Measurements from ENCODE around the gene SARDH.

Gene SARDH

DNA sequence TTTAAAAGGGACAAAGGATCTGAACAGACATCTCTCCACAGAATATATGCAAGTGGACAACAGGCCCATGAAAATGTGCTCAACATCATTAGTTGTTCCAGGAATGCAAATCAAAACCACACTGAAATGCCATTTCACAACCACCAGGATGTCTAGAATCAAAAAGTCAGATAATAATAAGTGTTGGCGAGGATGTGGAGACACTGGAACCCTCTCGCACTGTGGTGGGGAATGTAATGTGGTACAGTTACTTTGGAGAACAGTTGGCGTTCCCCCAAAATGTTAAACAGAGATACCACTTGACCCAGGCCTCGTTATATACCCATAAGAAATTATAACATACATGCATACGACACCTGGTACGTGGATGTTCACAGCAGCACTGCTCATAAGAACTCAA lies 38.6 kb downstream of the SARDH start:
- DNase-seq = no peak

DNA sequence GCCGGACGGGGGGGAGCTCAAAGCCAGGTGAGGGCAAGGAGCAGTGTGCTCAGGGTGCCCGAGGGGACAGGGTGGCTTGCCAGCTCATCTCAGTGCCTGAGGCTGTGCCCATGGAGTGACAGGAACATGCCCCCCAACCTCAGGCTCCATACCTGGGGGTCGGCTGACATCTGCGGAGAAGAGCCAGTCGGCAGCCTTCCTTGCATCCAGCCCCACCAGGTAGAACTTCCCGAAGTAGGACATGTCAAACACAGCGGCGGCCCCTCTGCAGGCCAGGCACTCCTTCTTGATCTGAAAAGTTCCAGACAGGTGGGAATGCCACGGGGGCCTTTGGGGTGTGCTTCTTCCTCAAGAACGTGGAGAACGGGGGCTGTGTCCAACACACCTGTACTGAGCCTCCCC lies 42.1 kb downstream of the SARDH start:
- no peak for DNase-seq

GRCh38 chr9:133694686-133695085 lies 43.5 kb downstream of the SARDH start:
- no peak for DNase-seq

GRCh38 chr9:133693703-133694529 lies 44.2 kb downstream of the SARDH start:
- DNase-seq = no peak

DNA sequence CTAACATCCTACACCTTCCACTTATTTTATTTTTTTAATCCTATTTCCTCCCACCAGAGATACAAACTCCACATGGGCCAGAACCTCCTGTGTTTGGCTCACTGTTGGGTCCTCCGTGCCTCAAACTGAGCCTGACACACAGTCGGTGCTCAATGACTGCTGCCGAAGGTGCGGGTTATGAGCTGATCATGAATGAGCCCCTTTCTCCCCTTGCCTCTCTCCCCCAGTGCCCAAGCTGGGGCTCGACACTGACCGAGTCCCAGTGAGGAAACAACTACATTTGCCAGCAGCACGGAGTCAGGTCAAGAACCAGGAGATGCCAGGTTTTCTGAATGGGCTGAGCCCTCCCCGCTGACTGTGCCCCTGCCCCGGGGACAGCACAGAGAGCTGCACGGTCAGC lies 45.0 kb downstream of the SARDH start:
- DNase-seq = no peak

GRCh38 chr9:133692364-133692985 lies 45.7 kb downstream of the SARDH start:
- DNase-seq = no peak

GRCh38 chr9:133691626-133692363 lies 46.4 kb downstream of the SARDH start:
- DNase-seq = no peak

DNA sequence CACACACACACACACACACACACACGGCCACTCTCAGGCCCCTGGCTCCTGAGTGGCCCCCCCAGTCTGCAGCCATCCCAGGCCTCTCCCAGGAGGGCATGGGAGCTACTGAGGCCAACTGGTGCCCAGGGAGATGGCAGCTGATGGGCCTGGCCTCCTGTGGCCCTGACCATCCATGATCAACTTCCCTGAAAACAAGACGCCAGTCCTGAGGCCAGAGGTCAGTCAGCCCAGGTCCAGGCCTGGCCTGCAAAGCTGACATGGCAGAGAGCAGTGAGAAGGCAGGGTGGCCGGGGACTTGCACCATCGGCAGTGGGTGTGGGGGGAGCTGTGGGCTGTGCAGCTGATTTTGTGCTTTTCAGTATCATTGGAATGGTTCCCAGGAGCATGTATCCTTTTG lies 47.0 kb downstream of the SARDH start:
- no peak for DNase-seq

DNA sequence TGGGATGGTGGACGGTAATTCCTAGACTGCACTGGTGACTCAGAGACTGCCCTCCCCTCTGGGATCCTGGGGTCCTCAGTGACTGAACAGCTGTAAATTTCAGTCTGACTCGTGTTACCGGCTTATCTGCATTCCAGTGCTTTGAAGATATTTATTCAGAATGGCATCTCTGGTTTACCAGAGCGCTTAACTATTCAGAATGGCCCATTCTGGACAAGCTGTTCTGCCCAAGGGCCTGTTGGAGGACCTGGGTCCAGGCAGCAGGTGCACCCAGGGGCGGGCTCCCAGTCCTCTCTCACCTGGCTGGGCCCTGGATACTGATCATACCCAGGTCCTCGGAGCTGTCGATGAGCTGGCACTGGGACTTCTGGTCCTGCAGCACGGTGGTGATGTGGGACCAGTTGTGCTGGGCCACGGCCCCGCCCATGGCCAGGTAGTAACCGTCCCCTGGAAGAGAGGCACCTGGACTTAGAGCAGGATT lies 48.0 kb downstream of the SARDH start:
- no peak for DNase-seq

DNA sequence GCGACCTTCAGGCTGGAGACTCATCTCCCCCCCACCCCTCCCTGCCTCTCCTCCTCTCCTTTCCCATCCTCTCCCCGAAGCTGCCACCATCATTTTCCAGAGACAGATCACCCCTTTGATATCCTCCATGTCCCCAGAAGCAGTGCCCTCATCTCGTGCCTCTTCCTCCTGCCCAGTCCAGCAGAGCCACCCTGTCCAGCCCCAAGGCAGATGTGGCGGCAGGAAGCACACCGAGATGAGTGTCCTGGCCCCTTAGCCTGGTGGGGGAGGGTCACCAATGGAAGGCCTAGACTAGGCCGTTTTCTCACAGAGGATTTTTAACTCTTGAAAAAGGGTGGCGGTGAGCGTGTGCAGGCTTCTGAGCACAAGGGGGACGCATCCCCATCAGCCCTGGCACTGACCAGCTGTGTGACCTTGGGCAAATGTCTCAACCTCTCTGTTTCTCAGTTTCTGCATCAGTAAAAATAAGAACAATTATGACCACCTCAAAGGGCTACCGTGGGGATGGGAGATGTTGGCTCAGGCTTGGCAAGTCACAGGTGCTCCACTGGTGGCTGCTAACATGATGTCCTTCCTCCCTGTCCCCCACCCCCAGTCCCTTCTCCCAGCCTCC lies 48.9 kb downstream of the SARDH start:
- no peak for DNase-seq

- DNase-seq = no peak
Observed at GRCh38 chr9:133687856-133688761, 50.0 kb downstream of the SARDH start.

DNA sequence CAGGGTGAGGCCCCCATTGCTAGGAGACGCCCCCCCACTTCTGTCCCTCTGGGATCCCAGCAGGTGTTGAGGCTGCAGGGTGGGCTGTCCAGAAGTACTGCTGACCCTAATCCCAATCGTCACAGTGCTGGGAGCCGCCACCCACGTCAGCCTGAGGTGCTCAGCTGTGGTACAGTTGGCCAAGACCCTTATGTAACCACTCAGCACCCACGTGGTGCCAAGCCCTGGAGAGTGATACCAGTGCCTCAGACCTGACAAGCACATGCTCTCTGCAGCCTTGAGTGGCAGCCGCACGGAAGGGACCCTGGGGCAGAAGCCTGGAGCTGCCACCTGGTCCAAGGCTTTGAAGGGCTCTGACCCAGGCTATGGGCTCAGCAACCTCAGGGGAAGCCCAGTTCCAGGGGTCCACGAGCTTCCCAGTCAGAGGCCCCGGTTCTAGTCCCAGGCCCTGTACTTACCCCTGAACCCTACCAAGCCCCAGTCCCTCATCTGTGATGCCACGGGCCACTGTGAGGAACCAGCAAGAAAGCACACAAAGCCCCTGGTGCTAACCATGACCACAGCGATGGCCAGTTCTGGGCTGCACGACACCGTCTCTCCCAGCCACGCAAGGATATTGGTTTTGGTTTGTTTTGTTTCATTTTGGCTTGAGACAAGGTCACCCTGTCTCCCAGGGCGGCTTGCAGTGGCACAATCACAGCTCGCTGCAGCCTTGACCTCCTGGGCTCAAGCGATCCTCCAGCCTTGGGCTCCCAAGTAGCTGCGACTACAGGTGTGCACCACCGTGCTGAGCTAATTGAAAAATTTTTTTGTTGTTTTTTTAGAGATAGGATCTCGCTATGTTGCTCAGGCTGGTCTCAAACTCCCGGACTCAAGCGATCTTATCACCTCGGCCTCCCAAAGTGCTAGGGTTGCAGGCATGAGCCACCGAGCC lies 51.2 kb downstream of the SARDH start:
- no peak for DNase-seq

GRCh38 chr9:133685653-133686609 lies 52.2 kb downstream of the SARDH start:
- DNase-seq = no peak

DNA sequence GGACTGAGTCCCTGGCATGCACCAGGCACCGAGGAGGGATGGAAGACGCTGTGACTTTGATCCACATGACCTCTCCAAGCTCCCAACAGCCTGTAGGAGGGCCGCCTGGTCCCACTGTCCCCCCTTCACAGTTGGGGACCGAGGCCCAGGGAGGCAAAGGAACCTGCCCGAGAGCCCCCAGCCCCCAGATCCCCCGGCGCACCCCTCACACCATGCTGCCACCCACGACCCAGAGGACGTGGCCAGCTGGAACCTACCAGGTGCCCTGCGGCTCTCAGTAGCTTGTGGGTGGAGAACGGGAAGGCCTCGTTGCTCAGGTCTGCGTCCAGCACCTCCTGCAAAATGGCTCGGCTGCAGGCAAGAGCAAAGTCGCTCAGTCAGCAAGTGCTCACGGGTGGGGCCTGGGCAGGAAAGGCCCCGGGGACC lies 53.2 kb downstream of the SARDH start:
- no peak for DNase-seq

GRCh38 chr9:133684121-133684935 lies 53.8 kb downstream of the SARDH start:
- DNase-seq = no peak

GRCh38 chr9:133683586-133684120 lies 54.5 kb downstream of the SARDH start:
- no peak for DNase-seq

DNA sequence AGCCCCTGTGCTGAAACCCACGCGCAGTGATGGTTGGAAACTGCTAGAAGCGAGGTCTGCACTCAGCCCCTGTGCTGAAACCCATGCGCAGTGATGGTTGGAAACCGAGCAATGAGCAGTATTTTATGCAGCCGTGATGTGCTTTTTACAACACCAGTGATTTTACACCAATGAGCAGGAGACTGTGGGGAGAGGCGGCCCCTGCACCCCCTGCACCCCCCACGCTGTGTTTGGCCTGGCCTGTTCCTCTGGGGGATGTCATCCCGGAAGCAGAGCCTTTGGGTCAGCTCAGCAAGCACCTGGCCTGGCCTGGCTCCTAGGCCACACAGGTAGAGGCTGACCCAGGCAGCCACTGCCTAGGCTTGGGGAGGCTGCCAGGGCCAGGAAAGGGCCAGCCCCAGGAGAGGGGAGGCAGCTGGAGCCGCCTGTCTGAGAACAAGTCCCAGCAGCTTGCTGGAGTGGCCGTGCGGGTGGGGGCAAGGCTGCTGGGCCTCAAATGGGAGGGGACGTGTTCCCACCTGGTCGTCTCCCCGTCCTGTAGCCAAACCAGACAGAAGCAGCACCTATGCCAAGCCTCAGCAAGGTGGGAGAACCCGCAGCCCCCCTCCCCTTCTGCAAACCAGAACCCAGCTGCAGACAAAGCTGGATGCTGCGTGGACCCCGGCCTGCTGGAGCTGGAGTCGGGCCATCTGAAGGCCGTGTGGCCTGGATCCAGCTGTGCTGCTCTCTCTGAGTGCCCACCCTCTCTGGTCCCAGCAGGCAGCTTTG lies 55.1 kb downstream of the SARDH start:
- DNase-seq = no peak
